Heart right ventricle (tissue), 16 donors: ENCODE data around the gene KCNIP2. TPM values are rescaled to one million over a fixed set of nuclear protein-coding genes. Genes with fewer than 3 reads are reported as not detected.

ENCODE experiments used
- ATAC-seq, 8 donors: fragments of 200-7000 bp; cut with Tn5 transposase; one replicate each; pipeline ENCODE4 v1.9.1; 2020; ENCODE audit warnings: mild to moderate bottlenecking in 8 of 8, moderate library complexity in 8 of 8, moderate number of reproducible peaks in 1 of 8
- DNase-seq, 2 donors: peaks; one replicate each; pipeline ENCODE4 v3.0.0-alpha.2; 2020
- H3K27ac ChIP-seq, 10 donors: fragments of 200-600 bp; sonication (generic) in 2 of 10; one replicate each; pipeline versions ENCODE4 v1.5.0 to v1.8.0; 2020 to 2022; ENCODE audit warnings: mild to moderate bottlenecking in 3 of 10
- H3K27me3 ChIP-seq, 7 donors: fragments of 200-600 bp; one replicate each; pipeline ENCODE4 v1.8.0; 2021 to 2022; ENCODE audit warnings: mild to moderate bottlenecking in 2 of 7
- H3K36me3 ChIP-seq, 9 donors: fragments of 200-600 bp; sonication (generic) in 1 of 9; one replicate each; pipeline versions ENCODE4 v1.5.0 to v1.8.0; 2020 to 2022; ENCODE audit warnings: mild to moderate bottlenecking in 2 of 9
- H3K4me1 ChIP-seq, 9 donors: fragments of 200-600 bp; sonication (generic) in 1 of 9; one replicate each; pipeline versions ENCODE4 v1.5.0 to v1.8.0; 2020 to 2022; ENCODE audit warnings: mild to moderate bottlenecking in 4 of 9
- H3K4me3 ChIP-seq, 10 donors: fragments of 200-600 bp; sonication (generic) in 2 of 10; one replicate each; pipeline versions ENCODE4 v1.5.0 to v1.8.0; 2020 to 2022; ENCODE audit warnings: mild to moderate bottlenecking in 7 of 10, moderate library complexity in 2 of 10
- H3K9me3 ChIP-seq, 11 donors: fragments of 200-600 bp in 10 of 11; sonication (generic) in 2 of 11; one replicate each; pipeline versions ENCODE4 v1.5.0 to v1.8.0; 2013 to 2022; ENCODE audit warnings: mild to moderate bottlenecking in 2 of 11, control low read depth in 1 of 11, moderate library complexity in 1 of 11
- CTCF ChIP-seq, 9 donors: fragments of 200-600 bp; sonication (generic) in 2 of 9; IDR thresholded peaks; one replicate each; pipeline versions ENCODE4 v1.5.0 to v1.8.0; 2021 to 2022; ENCODE audit warnings: antibody characterized with exemption in 9 of 9, mild to moderate bottlenecking in 5 of 9, moderate library complexity in 1 of 9
- WGBS, 2 donors: extraction: QIAGEN DNeasy Blood & Tissue Kit; methylation state at CpG; one replicate each; pipeline ENCODE4 v1.1.7; 2013; ENCODE audit warnings: inconsistent platforms in 1 of 2; 5-methylcytosine and 5-hydroxymethylcytosine counted together
- intact Hi-C, 10 donors: fragments of 100-400 bp; cut with DNase I; formaldehyde crosslinking; loops; one replicate each; pipeline versions ENCODE4 v1.11.1 to v1.14.2; 2022
- polyA plus RNA-seq, 2 donors: library from polyadenylated mRNA; stranded (reverse); fragments of 200-250 nt; gene quantifications; one replicate each; pipeline ENCODE4 v1.2.3, GENCODE V29; 2013
- total RNA-seq, 10 donors: library from RNA; stranded (reverse); fragmentation: NEBNext Ultra II Directional in 3 of 10; extraction: Animal tissue kit (Norgen Biotek cat#: 25700) in 3 of 10; gene quantifications; one replicate each; pipeline versions ENCODE4 v1.2.1 to v1.2.4, GENCODE V29; 2021 to 2023
- donor health status: Arrhythmogenic right ventricular cardiomyopathy.
- donor health status: ischemic (EF 13 %, LVEDD 7.1; RV severe dilation, severe dysfunction).
- donor health status: healthy with polysubstance abuse.
- donor health status: DM: no; HTN: yes; CAD: no.
- donor health status: DM: no; HTN: no; CAD: no.
- donor health status: ischemic (EF 25% LVEDD 6.9; RV normal size, moderate dysfunction).
- donor health status: ischemic (EF 25% LVEDD 5.7; RV mildly dilated, moderate dysfunction).
- donor health status: healthy.
- donor health status: DM: yes; HTN: yes; CAD: no.
- donor health status: Ischemic cardiomyopathy.
- donor health status: ischemic (EF 35%, LVEDD 5.7; RV mildly dilated, moderate dysfunction).
- donor health status: nonischemic (EF 11% LVEDD 7.7; RV severe dilation, severe dysfunction).
- donor health status: DM: yes; HTN: yes; CAD: no.
- donor health status: PGD.
- donor health status: ischemic (EF 29% LVEDD 5.4; RV normal size, mild dysfunction).
- donor health status: nonischemic (EF 23%, LVEDD 6.1; RV moderate dilation, normal function).

KCNIP2 gene
- total and polyA plus RNA-seq, 12 donors, result 15.5 to 707 (median 251) TPM

GRCh38 chr10:101781984-101782810 is 61.4 kb downstream of the KCNIP2 start:
- peak in 1 of 8 donors; percentile 8 for ATAC-seq
- WGBS, 2 donors, result 60 to 61% methylated on average over 16 to 17 of the region's 17 CpGs

GRCh38 chr10:101781655-101781983 is 62.0 kb downstream of the KCNIP2 start:
- intact Hi-C loops, result loop anchor here in 7 of 10 donors (2.0 to 5.0 kb wide), 5 partner anchors 36 to 569 kb away; partner anchors contain the start of gene OGA (in 1 of the 7)
- 75 to 79% methylated on average over 7 of the region's 7 CpGs for WGBS, 2 donors
- Histone ChIP-seq H3K36me3 (peaks cover 0 to 31% (median 25%) of the 10 kb centered on the region in 9 donors), H3K4me3 (no peak overlapping the region), H3K9me3 (no peaks in the 10 kb centered on the region), H3K27ac (no peak overlapping the region), H3K27me3 (peaks cover 0 to 37% (median 20%) of the 10 kb centered on the region in 7 donors), H3K4me1 (peaks cover 11 to 66% (median 44%) of the 10 kb centered on the region in 9 donors)
- TF ChIP-seq CTCF (IDR thresholded peaks at IDR 0.05), result no peak
- ATAC-seq (no peak), DNase-seq (no peak)

More at GRCh38 chr10:101781984-101782810, 61.4 kb downstream of the KCNIP2 start:
- DNase-seq, result no peak
- peaks cover 11 to 66% (median 44%) of the 10 kb centered on the region in 9 donors for H3K4me1 ChIP-seq
- peaks cover 0 to 36% (median 31%) of the 10 kb centered on the region in 9 donors for H3K36me3 ChIP-seq
- no peaks in the 10 kb centered on the region for H3K9me3 ChIP-seq
- intact Hi-C loops, result loop anchor here in 8 of 10 donors (2.0 to 5.0 kb wide), 6 partner anchors 35 to 570 kb away; partner anchors contain the start of gene OGA (in 1 of the 8)
- peak overlapping the region in 2 of 10 donors; percentile 60 to 75 for H3K27ac ChIP-seq
- peak overlapping the region; percentile 19 to 82 (median 71) for H3K4me3 ChIP-seq
- no peak for TF ChIP-seq CTCF (IDR thresholded peaks at IDR 0.05)
- peaks cover 0 to 32% (median 16%) of the 10 kb centered on the region in 7 donors for H3K27me3 ChIP-seq

- Histone ChIP-seq H3K27ac (no peak overlapping the region), H3K4me1 (peaks cover 13 to 70% (median 47%) of the 10 kb centered on the region in 9 donors), H3K4me3 (no peak overlapping the region), H3K36me3 (peaks cover 0 to 25% (median 19%) of the 10 kb centered on the region in 9 donors), H3K27me3 (peaks cover 5 to 43% (median 25%) of the 10 kb centered on the region in 7 donors), H3K9me3 (no peaks in the 10 kb centered on the region)
- DNase-seq (peak; percentile 39 to 53), ATAC-seq (peak; percentile 28 to 72 (median 54))
- TF ChIP-seq CTCF (IDR thresholded peaks at IDR 0.05), result peak; percentile 70 to 93 (median 82)
- intact Hi-C loops, result loop anchor here in 8 of 10 donors (1.0 to 5.0 kb wide), 6 partner anchors 36 to 569 kb away; partner anchors contain the start of gene OGA (in 1 of the 8)
- 62 to 65% methylated on average over 14 of the region's 14 CpGs for WGBS, 2 donors
Measured at GRCh38 chr10:101780818-101781654, 62.6 kb downstream of the KCNIP2 start.
